GM19238 (cell line): Measurements from ENCODE around the gene ADCY9.
"Not testable (repeated sequence)": the region's sequence is repeated elsewhere in the genome, so short reads cannot be mapped to it uniquely, and the experiment has no call there.

Experiments
- DNase-seq: peaks from one replicate; pipeline ENCODE4 v3.0.0; 2011; ENCODE audit warnings: low spot score; ENCODE audit not compliant: insufficient read length

ADCY9 gene

GRCh38 chr16:3952737-3953131 is 163.5 kb downstream of the ADCY9 start:
- DNase-seq = no peak

- no peak for DNase-seq
Observed at GRCh38 chr16:3951861-3952736, 164.1 kb downstream of the ADCY9 start.

GRCh38 chr16:3951380-3951779 is 164.9 kb downstream of the ADCY9 start:
- not testable (repeated sequence) for DNase-seq

GRCh38 chr16:3950343-3951193 is 165.7 kb downstream of the ADCY9 start:
- no peak for DNase-seq

- DNase-seq = no peak
Observed at GRCh38 chr16:3949946-3950342, 166.3 kb downstream of the ADCY9 start.

- DNase-seq = no peak
Observed at GRCh38 chr16:3949287-3949686, 167.0 kb downstream of the ADCY9 start.

GRCh38 chr16:3948378-3948995 is 167.8 kb downstream of the ADCY9 start:
- DNase-seq = no peak

- no peak for DNase-seq
Observed at GRCh38 chr16:3946604-3947180, 169.6 kb downstream of the ADCY9 start.

- no peak for DNase-seq
Observed at GRCh38 chr16:3945751-3946603, 170.3 kb downstream of the ADCY9 start.

GRCh38 chr16:3944457-3944856 is 171.8 kb downstream of the ADCY9 start:
- DNase-seq = not testable (repeated sequence)

GRCh38 chr16:3942146-3942545 is 174.1 kb downstream of the ADCY9 start:
- DNase-seq = not testable (repeated sequence)

GRCh38 chr16:3938843-3939624 is 177.2 kb downstream of the ADCY9 start:
- DNase-seq = peak; percentile 64

- DNase-seq = no peak
Observed at GRCh38 chr16:3938471-3938842, 177.8 kb downstream of the ADCY9 start.

- no peak for DNase-seq
Observed at GRCh38 chr16:3937066-3937875, 179.0 kb downstream of the ADCY9 start.

GRCh38 chr16:3935921-3936320 is 180.3 kb downstream of the ADCY9 start:
- DNase-seq = no peak

- DNase-seq = no peak
Observed at GRCh38 chr16:3934491-3935181, 181.6 kb downstream of the ADCY9 start.

- not testable (repeated sequence) for DNase-seq
Observed at GRCh38 chr16:3927147-3927546, 189.1 kb downstream of the ADCY9 start.

GRCh38 chr16:3924763-3925162 is 191.5 kb downstream of the ADCY9 start:
- DNase-seq = no peak
